Measurements from ENCODE around the gene PMFBP1.

Gene PMFBP1

GRCh38 chr16:72122308-72122707 lies 49.6 kb downstream of the PMFBP1 start:
- no peak overlapping the region for H2BK120ac ChIP-seq (ENCODE audit: low read depth, low read length)
- H3K14ac ChIP-seq (ENCODE audit: low read length in 2 of 2): no peak overlapping the region
- H2AK5ac ChIP-seq (ENCODE audit: low read length, severe bottlenecking): no peak overlapping the region
- no peak overlapping the region for H3K9ac ChIP-seq (ENCODE audit: low read length)
- H3K4me3 ChIP-seq (ENCODE audit: insufficient read depth in 1 of 2, low read depth in 1 of 2, low read length in 2 of 2): no peak overlapping the region
- 97% methylated on average over 2 of the region's 2 CpGs for WGBS
- no peaks in the 10 kb centered on the region for H3K27me3 ChIP-seq (ENCODE audit: control insufficient read depth in 1 of 2, insufficient read depth in 1 of 2, low read length in 2 of 2)
- no peak overlapping the region for H3K27ac ChIP-seq (ENCODE audit: low read length, poor library complexity, severe bottlenecking)
- H2AFZ ChIP-seq (ENCODE audit: low read depth, low read length): no peak overlapping the region
- no peak overlapping the region for H2BK12ac ChIP-seq (ENCODE audit: low read length in 2 of 2)
- H2BK5ac ChIP-seq (ENCODE audit: low read depth, low read length, poor library complexity, severe bottlenecking): no peak overlapping the region
- H3K4me2 ChIP-seq (ENCODE audit: low read length, poor library complexity, severe bottlenecking): no peak overlapping the region
- no peak overlapping the region for H3K4ac ChIP-seq (ENCODE audit: low read depth in 1 of 2, low read length in 2 of 2)
- no peaks in the 10 kb centered on the region for H3K9me3 ChIP-seq (ENCODE audit: control insufficient read depth, low read length)
- no peaks in the 10 kb centered on the region for H3K36me3 ChIP-seq (ENCODE audit: control insufficient read depth in 1 of 2, insufficient read depth in 2 of 2, low read depth in 1 of 2, low read length in 2 of 2)
- H4K91ac ChIP-seq (ENCODE audit: low read length): no peak overlapping the region
- H4K8ac ChIP-seq (ENCODE audit: low read length): no peak overlapping the region
- H3K79me1 ChIP-seq (replicated peaks; ENCODE audit: low read length, poor library complexity, severe bottlenecking): no peaks in the 10 kb centered on the region
- peaks cover 2% of the 10 kb centered on the region for H3K4me1 ChIP-seq (ENCODE audit: control insufficient read depth, insufficient read depth, low read depth, low read length)
- DNase-seq: no peak
- H2BK15ac ChIP-seq (ENCODE audit: low read depth, poor library complexity, severe bottlenecking): no peak overlapping the region
- H3K18ac ChIP-seq (ENCODE audit: low read depth in 1 of 2, low read length in 2 of 2): no peak overlapping the region
- no peak overlapping the region for H3K23ac ChIP-seq (ENCODE audit: low read length in 2 of 2)

DNA sequence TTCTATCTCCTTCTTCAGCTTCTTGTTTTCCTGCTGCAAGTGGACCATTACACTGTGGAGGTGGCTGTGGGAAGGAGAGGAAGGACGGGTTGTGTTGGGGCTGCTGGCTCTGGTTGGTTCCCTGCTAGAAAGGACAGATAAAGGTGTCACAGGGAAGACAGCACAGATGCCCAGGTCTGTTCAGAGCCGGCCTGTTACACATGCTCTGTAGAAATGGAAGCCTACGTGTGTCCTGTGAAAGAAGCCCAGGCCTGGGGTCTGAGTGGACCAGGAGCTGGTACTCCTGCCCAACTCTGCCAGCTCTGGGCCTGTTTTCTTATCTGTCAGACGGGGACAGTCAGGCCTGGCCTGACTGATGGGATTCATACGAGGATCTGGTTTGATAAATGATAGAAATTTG lies 51.9 kb downstream of the PMFBP1 start:
- no peak overlapping the region for H3K27ac ChIP-seq (ENCODE audit: low read length, poor library complexity, severe bottlenecking)
- no peak overlapping the region for H2BK12ac ChIP-seq (ENCODE audit: low read length in 2 of 2)
- H3K4ac ChIP-seq (ENCODE audit: low read depth in 1 of 2, low read length in 2 of 2): no peak overlapping the region
- H3K23ac ChIP-seq (ENCODE audit: low read length in 2 of 2): no peak overlapping the region
- 90% methylated on average over 5 of the region's 5 CpGs for WGBS
- no peaks in the 10 kb centered on the region for H3K36me3 ChIP-seq (ENCODE audit: control insufficient read depth in 1 of 2, insufficient read depth in 2 of 2, low read depth in 1 of 2, low read length in 2 of 2)
- H4K8ac ChIP-seq (ENCODE audit: low read length): no peak overlapping the region
- H3K4me1 ChIP-seq (ENCODE audit: control insufficient read depth, insufficient read depth, low read depth, low read length): peaks cover 2% of the 10 kb centered on the region
- no peak overlapping the region for H2AK5ac ChIP-seq (ENCODE audit: low read length, severe bottlenecking)
- no peak overlapping the region for H3K4me2 ChIP-seq (ENCODE audit: low read length, poor library complexity, severe bottlenecking)
- H2BK120ac ChIP-seq (ENCODE audit: low read depth, low read length): no peak overlapping the region
- H3K9ac ChIP-seq (ENCODE audit: low read length): no peak overlapping the region
- H4K91ac ChIP-seq (ENCODE audit: low read length): no peak overlapping the region
- no peak overlapping the region for H2BK5ac ChIP-seq (ENCODE audit: low read depth, low read length, poor library complexity, severe bottlenecking)
- H3K4me3 ChIP-seq (ENCODE audit: insufficient read depth in 1 of 2, low read depth in 1 of 2, low read length in 2 of 2): no peak overlapping the region
- no peak overlapping the region for H3K14ac ChIP-seq (ENCODE audit: low read length in 2 of 2)
- DNase-seq: no peak
- no peak overlapping the region for H3K18ac ChIP-seq (ENCODE audit: low read depth in 1 of 2, low read length in 2 of 2)
- no peaks in the 10 kb centered on the region for H3K9me3 ChIP-seq (ENCODE audit: control insufficient read depth, low read length)
- H2BK15ac ChIP-seq (ENCODE audit: low read depth, poor library complexity, severe bottlenecking): no peak overlapping the region
- no peak overlapping the region for H2AFZ ChIP-seq (ENCODE audit: low read depth, low read length)
- H3K27me3 ChIP-seq (ENCODE audit: control insufficient read depth in 1 of 2, insufficient read depth in 1 of 2, low read length in 2 of 2): no peaks in the 10 kb centered on the region
- no peaks in the 10 kb centered on the region for H3K79me1 ChIP-seq (replicated peaks; ENCODE audit: low read length, poor library complexity, severe bottlenecking)

- no peak overlapping the region for H3K4ac ChIP-seq (ENCODE audit: low read depth in 1 of 2, low read length in 2 of 2)
- no peak for DNase-seq
- H3K14ac ChIP-seq (ENCODE audit: low read length in 2 of 2): no peak overlapping the region
- no peaks in the 10 kb centered on the region for H3K27me3 ChIP-seq (ENCODE audit: control insufficient read depth in 1 of 2, insufficient read depth in 1 of 2, low read length in 2 of 2)
- H3K4me3 ChIP-seq (ENCODE audit: insufficient read depth in 1 of 2, low read depth in 1 of 2, low read length in 2 of 2): no peak overlapping the region
- H2BK120ac ChIP-seq (ENCODE audit: low read depth, low read length): no peak overlapping the region
- no peak overlapping the region for H2BK15ac ChIP-seq (ENCODE audit: low read depth, poor library complexity, severe bottlenecking)
- H3K9me3 ChIP-seq (ENCODE audit: control insufficient read depth, low read length): no peaks in the 10 kb centered on the region
- H4K91ac ChIP-seq (ENCODE audit: low read length): no peak overlapping the region
- H3K36me3 ChIP-seq (ENCODE audit: control insufficient read depth in 1 of 2, insufficient read depth in 2 of 2, low read depth in 1 of 2, low read length in 2 of 2): peaks cover 46 to 50% of the 10 kb centered on the region in 2 experiments
- no peak overlapping the region for H3K27ac ChIP-seq (ENCODE audit: low read length, poor library complexity, severe bottlenecking)
- H3K23ac ChIP-seq (ENCODE audit: low read length in 2 of 2): no peak overlapping the region
- H3K79me1 ChIP-seq (replicated peaks; ENCODE audit: low read length, poor library complexity, severe bottlenecking): peaks cover 4% of the 10 kb centered on the region
- H3K9ac ChIP-seq (ENCODE audit: low read length): no peak overlapping the region
- H2AK5ac ChIP-seq (ENCODE audit: low read length, severe bottlenecking): no peak overlapping the region
- no peak overlapping the region for H2AFZ ChIP-seq (ENCODE audit: low read depth, low read length)
- H2BK12ac ChIP-seq (ENCODE audit: low read length in 2 of 2): no peak overlapping the region
- H3K4me1 ChIP-seq (ENCODE audit: control insufficient read depth, insufficient read depth, low read depth, low read length): no peaks in the 10 kb centered on the region
- no peak overlapping the region for H4K8ac ChIP-seq (ENCODE audit: low read length)
- no peak overlapping the region for H3K18ac ChIP-seq (ENCODE audit: low read depth in 1 of 2, low read length in 2 of 2)
- no peak overlapping the region for H3K4me2 ChIP-seq (ENCODE audit: low read length, poor library complexity, severe bottlenecking)
- no peak overlapping the region for H2BK5ac ChIP-seq (ENCODE audit: low read depth, low read length, poor library complexity, severe bottlenecking)
Measured at GRCh38 chr16:72113616-72113945, 58.4 kb downstream of the PMFBP1 start.

- Histone ChIP-seq H2AFZ (ENCODE audit: low read depth, low read length) (no peak overlapping the region), H3K4me1 (ENCODE audit: control insufficient read depth, insufficient read depth, low read depth, low read length) (no peaks in the 10 kb centered on the region), H3K9ac (ENCODE audit: low read length) (no peak overlapping the region), H3K79me1 (replicated peaks; ENCODE audit: low read length, poor library complexity, severe bottlenecking) (peaks cover 5% of the 10 kb centered on the region), H2BK15ac (ENCODE audit: low read depth, poor library complexity, severe bottlenecking) (no peak overlapping the region), H2BK5ac (ENCODE audit: low read depth, low read length, poor library complexity, severe bottlenecking) (no peak overlapping the region), H3K23ac (ENCODE audit: low read length in 2 of 2) (no peak overlapping the region), H3K4ac (ENCODE audit: low read depth in 1 of 2, low read length in 2 of 2) (no peak overlapping the region), H3K4me2 (ENCODE audit: low read length, poor library complexity, severe bottlenecking) (no peak overlapping the region), H3K4me3 (ENCODE audit: insufficient read depth in 1 of 2, low read depth in 1 of 2, low read length in 2 of 2) (peak overlapping the region in 1 of 2 experiments; percentile 10), H3K9me3 (ENCODE audit: control insufficient read depth, low read length) (no peaks in the 10 kb centered on the region), H3K27ac (ENCODE audit: low read length, poor library complexity, severe bottlenecking) (no peak overlapping the region), H3K36me3 (ENCODE audit: control insufficient read depth in 1 of 2, insufficient read depth in 2 of 2, low read depth in 1 of 2, low read length in 2 of 2) (peaks cover 51 to 55% of the 10 kb centered on the region in 2 experiments), H3K27me3 (ENCODE audit: control insufficient read depth in 1 of 2, insufficient read depth in 1 of 2, low read length in 2 of 2) (no peaks in the 10 kb centered on the region), H4K8ac (ENCODE audit: low read length) (no peak overlapping the region), H3K14ac (ENCODE audit: low read length in 2 of 2) (no peak overlapping the region), H4K91ac (ENCODE audit: low read length) (no peak overlapping the region), H3K18ac (ENCODE audit: low read depth in 1 of 2, low read length in 2 of 2) (no peak overlapping the region), H2AK5ac (ENCODE audit: low read length, severe bottlenecking) (no peak overlapping the region), H2BK120ac (ENCODE audit: low read depth, low read length) (no peak overlapping the region), H2BK12ac (ENCODE audit: low read length in 2 of 2) (no peak overlapping the region)
- no peak for DNase-seq
- WGBS: 92% methylated on average over 6 of the region's 7 CpGs
Measured at GRCh38 chr16:72112906-72113615, 58.9 kb downstream of the PMFBP1 start.

Data from mesenchymal stem cell (in vitro differentiated cells and primary cell).